HEK293T (cell line): ENCODE results near the gene NINJ2.

Source experiments
- CTCF ChIA-PET: fragments of 350-600 bp; formaldehyde crosslinking; extraction: SDS; loops from one replicate; lab custom pipeline; 2021; ENCODE audit warnings: antibody characterized with exemption, inconsistent platforms; lab: Yijun Ruan, JAX
- POLR2A ChIA-PET: fragments of 350-600 bp; formaldehyde crosslinking; extraction: SDS; loops from one replicate; lab custom pipeline; 2020; ENCODE audit warnings: antibody characterized with exemption, inconsistent platforms; lab: Yijun Ruan, JAX
- DNase-seq: peaks from one replicate; pipeline ENCODE4 v3.0.0; 2012; ENCODE audit warnings: mixed read lengths; ENCODE audit errors: extremely low spot score
- ARNT ChIP-seq: fragments of 450-650 bp; IDR thresholded peaks from 2 replicates; pipeline ENCODE4 v1.6.1; 2017; ENCODE audit warnings: mild to moderate bottlenecking
- BHLHE40 ChIP-seq: fragments of 450-650 bp; IDR thresholded peaks from 2 replicates; pipeline ENCODE4 v1.6.1; 2016; ENCODE audit warnings: mild to moderate bottlenecking, moderate library complexity, borderline replicate concordance
- CTBP1 ChIP-seq: fragments of 450-650 bp; IDR thresholded peaks from 2 replicates; pipeline ENCODE4 v1.6.1; 2016; ENCODE audit warnings: borderline replicate concordance
- ELF4 ChIP-seq: fragments of 450-650 bp; IDR thresholded peaks from 2 replicates; pipeline ENCODE4 v1.6.1; 2017; ENCODE audit warnings: antibody characterized with exemption
- FOXA1 ChIP-seq: fragments of 450-650 bp; IDR thresholded peaks from 2 replicates; pipeline ENCODE4 v1.6.1; 2016; ENCODE audit warnings: mild to moderate bottlenecking
- FOXK2 ChIP-seq: fragments of 450-650 bp; IDR thresholded peaks from 2 replicates; pipeline ENCODE4 v1.6.1; 2016; ENCODE audit warnings: mild to moderate bottlenecking
- FOXM1 ChIP-seq: fragments of 450-650 bp; IDR thresholded peaks from 2 replicates; pipeline ENCODE4 v1.6.1; 2017; ENCODE audit warnings: mild to moderate bottlenecking, borderline replicate concordance
- HDGF ChIP-seq: fragments of 450-650 bp; IDR thresholded peaks from 2 replicates; pipeline ENCODE4 v1.6.1; 2017; ENCODE audit warnings: antibody characterized with exemption, borderline replicate concordance
- L3MBTL2 ChIP-seq: fragments of 450-650 bp; conservative IDR thresholded peaks from 2 replicates; pipeline ENCODE4 v1.6.1; 2016; ENCODE audit warnings: mild to moderate bottlenecking
- LEF1 ChIP-seq: fragments of 450-650 bp; IDR thresholded peaks from 2 replicates; pipeline ENCODE4 v1.6.1; 2017; ENCODE audit warnings: mild to moderate bottlenecking, borderline replicate concordance
- NFRKB ChIP-seq: fragments of 450-650 bp; IDR thresholded peaks from 2 replicates; pipeline ENCODE4 v1.6.1; 2016; ENCODE audit warnings: mild to moderate bottlenecking, moderate library complexity
- PKNOX1 ChIP-seq: fragments of 450-650 bp; IDR thresholded peaks from 2 replicates; pipeline ENCODE4 v1.6.1; 2016
- SP1 ChIP-seq: fragments of 450-650 bp; IDR thresholded peaks from 2 replicates; pipeline ENCODE4 v1.6.1; 2017
- SUZ12 ChIP-seq: fragments of 450-650 bp; IDR thresholded peaks from 2 replicates; pipeline ENCODE4 v1.6.1; 2016; ENCODE audit warnings: mild to moderate bottlenecking
- TARDBP ChIP-seq: fragments of 450-650 bp; IDR thresholded peaks from 2 replicates; pipeline ENCODE4 v1.6.1; 2016
- ZNF384 ChIP-seq: fragments of 450-650 bp; IDR thresholded peaks from 2 replicates; pipeline ENCODE4 v1.6.1; 2016

The NINJ2 gene

GRCh38 chr12:661720-662486, 1.3 kb downstream of the NINJ2 start:
- CTCF ChIA-PET, result no interaction called here
- TF ChIP-seq HDGF, result no peak
- peak; percentile 41; the same call in 1 of the 2 replicates for TF ChIP-seq PKNOX1
- TF ChIP-seq L3MBTL2, result no peak
- no peak for TF ChIP-seq SP1
- no peak for TF ChIP-seq ARNT
- no peak for TF ChIP-seq FOXA1
- no peak for TF ChIP-seq FOXK2
- no peak for TF ChIP-seq NFRKB
- POLR2A ChIA-PET, result no interaction called here
- DNase-seq, result no peak

GRCh38 chr12:659090-659683, 4.1 kb downstream of the NINJ2 start:
- no peak for DNase-seq
- ChIA-PET CTCF (interaction anchor here (0.6 kb wide), 1 partner anchor 50 kb away, joined by 6 read pairs; no protein-coding TSS in a partner anchor), POLR2A (no interaction called here)
- TF ChIP-seq HDGF (no peak), ZNF384 (no peak), LEF1 (no peak), L3MBTL2 (no peak), ELF4 (no peak)

DNA sequence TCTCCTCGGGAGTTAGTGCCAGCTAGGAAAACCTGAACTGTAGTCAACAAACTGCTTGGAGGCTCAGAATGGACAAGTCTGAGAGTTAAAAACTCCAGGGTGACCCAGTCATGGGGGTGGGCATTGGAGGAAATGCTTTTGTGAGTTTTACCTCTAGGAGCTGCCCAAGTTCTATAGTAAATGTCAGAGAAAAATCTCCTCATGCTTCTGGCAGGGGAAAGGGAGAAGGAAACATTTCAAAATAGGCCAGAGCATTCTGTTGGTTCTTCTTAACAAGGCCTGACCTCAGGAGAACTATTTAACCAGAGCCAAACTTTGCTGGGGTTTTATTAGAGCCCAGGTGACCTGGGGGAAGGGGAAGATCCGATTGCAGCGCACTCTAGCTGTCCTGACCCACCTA, 12.3 kb downstream of the NINJ2 start:
- TF ChIP-seq BHLHE40 (no peak), ZNF384 (no peak), FOXA1 (no peak), CTBP1 (no peak), HDGF (no peak), L3MBTL2 (no peak), FOXM1 (no peak), ARNT (no peak), LEF1 (no peak), SP1 (no peak), TARDBP (no peak), FOXK2 (no peak), ELF4 (no peak)
- DNase-seq, result no peak
- ChIA-PET POLR2A (no interaction called here), CTCF (no interaction called here)

DNA sequence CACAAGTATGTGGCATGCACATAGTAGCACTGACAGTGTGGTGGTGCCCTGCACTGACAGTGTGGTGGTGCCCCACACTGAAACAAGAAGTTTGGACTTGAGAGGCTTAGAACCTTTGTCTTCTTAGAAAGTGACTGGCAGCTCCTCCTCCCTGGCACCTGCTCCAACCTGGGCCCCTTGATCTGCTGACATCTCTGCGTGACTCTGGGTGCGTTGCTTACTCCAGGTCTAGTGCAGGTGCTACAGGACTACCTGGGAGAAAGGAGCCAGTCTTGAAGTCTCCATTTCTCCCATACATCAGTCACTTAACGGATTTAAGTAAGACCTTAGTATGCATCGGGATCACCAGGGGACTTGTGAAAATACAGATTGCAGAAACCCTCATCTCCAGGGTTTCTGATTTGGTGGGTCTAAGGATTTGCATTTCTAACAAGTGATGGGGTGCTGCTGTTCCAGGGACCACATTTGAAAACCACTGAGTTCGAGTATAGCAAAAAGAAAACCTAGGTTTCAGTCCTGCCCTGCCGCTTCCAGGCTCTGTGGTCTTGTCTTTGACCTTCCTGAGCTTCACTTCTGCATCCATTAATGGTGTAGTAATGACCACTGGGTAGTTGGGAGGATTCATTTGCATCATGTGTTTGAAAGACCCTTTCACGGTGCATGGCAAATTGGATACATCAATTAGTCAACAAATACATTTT, 15.7 kb downstream of the NINJ2 start:
- TF ChIP-seq FOXK2, result no peak
- no peak for TF ChIP-seq HDGF
- no peak for TF ChIP-seq BHLHE40
- no peak for TF ChIP-seq TARDBP
- no peak for TF ChIP-seq FOXA1
- no peak for TF ChIP-seq ZNF384
- TF ChIP-seq LEF1, result no peak
- no peak for TF ChIP-seq NFRKB
- TF ChIP-seq ARNT, result no peak
- TF ChIP-seq ELF4, result no peak
- TF ChIP-seq L3MBTL2, result no peak
- TF ChIP-seq PKNOX1, result no peak
- TF ChIP-seq SUZ12, result no peak
- DNase-seq, result no peak
- POLR2A ChIA-PET, result no interaction called here
- CTCF ChIA-PET, result no interaction called here

GRCh38 chr12:646442-647384, 16.5 kb downstream of the NINJ2 start:
- CTCF ChIA-PET, result no interaction called here
- DNase-seq, result no peak
- POLR2A ChIA-PET, result no interaction called here
- TF ChIP-seq FOXK2 (no peak), SUZ12 (no peak), L3MBTL2 (no peak), FOXA1 (no peak), CTBP1 (no peak)

DNA sequence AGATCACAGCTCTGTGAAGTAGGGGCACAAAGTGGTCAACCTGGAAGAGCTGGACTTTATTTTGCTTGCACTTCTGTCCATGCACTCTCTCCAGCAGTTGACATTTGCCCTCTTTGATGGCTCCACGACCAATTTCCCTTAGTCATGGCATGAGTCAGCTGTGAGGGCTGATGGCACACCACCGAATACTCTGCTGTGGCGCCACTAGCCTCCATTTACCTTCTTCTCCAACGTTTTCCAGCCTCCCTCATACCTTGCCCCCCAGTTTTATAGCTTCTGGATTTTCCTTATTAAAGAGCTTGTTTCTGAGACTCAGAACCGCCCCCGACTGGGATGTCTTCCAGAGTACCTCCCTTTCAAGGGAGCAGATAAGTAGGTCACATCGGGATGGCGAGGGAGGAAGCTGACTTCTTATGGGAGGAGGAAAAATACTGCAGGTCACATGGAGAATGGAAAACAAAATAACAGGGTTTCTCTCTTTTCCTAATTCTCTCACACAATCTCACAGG, 17.6 kb downstream of the NINJ2 start:
- ChIA-PET CTCF (no interaction called here), POLR2A (interaction anchor here (0.7 to 0.8 kb wide), 2 partner anchors 20 to 106 kb away, joined by 3 read pairs; no protein-coding TSS in a partner anchor)
- no peak for TF ChIP-seq SUZ12
- no peak for TF ChIP-seq HDGF
- no peak for TF ChIP-seq ZNF384
- TF ChIP-seq NFRKB, result no peak
- TF ChIP-seq PKNOX1, result no peak
- TF ChIP-seq TARDBP, result no peak
- TF ChIP-seq BHLHE40, result no peak
- no peak for DNase-seq
